OCI-LY1 (cell line): Measurements from ENCODE around the gene PSMA5.

Experiments used
- CTCF ChIP-seq: fragments of 200-600 bp; sonication (generic), shearing (Covaris generic); IDR thresholded peaks from 2 replicates; pipeline ENCODE4 v1.5.1; 2017; ENCODE audit warnings: mild to moderate bottlenecking, antibody characterized with exemption, low read length, moderate library complexity, mixed read lengths
- EZH2 ChIP-seq: fragments of 200-600 bp; sonication (generic), shearing (Covaris generic); IDR thresholded peaks from 2 replicates; pipeline ENCODE4 v1.8.0; 2017; ENCODE audit warnings: borderline replicate concordance, mixed run types, mild to moderate bottlenecking, antibody characterized with exemption, low read length, moderate library complexity, mixed read lengths

GRCh38 chr1:109350182-109350581 is 76.1 kb downstream of the PSMA5 start:
- no peak for TF ChIP-seq CTCF
- no peak for TF ChIP-seq EZH2
